DMS153 (cell line): ENCODE measurements around the gene P2RX1.
A peak's percentile ranks its signal among the peaks of the same experiment; 100 is the strongest.

Source experiments
- DNase-seq: peaks from one replicate; lab custom pipeline; 2025; lab: John Stamatoyannopoulos, UW

The P2RX1 gene

GRCh38 chr17:3915995-3916696 is at the start of gene P2RX1:
P2RX1 (minus strand) TSS chr17:3916465; CDS start chr17:3916225, 240 bp downstream.
- no peak for DNase-seq

GRCh38 chr17:3965118-3965800 is 49.0 kb upstream of the P2RX1 start:
- DNase-seq = peak; percentile 42

- DNase-seq = no peak
Observed at GRCh38 chr17:3964203-3965117, 48.2 kb upstream of the P2RX1 start, which contains the start of gene ATP2A3. ATP2A3 (minus strand) TSS chr17:3964437; CDS start chr17:3964291, 146 bp downstream.

GRCh38 chr17:3963237-3964201 is 47.3 kb upstream of the P2RX1 start:
- DNase-seq = no peak

- no peak for DNase-seq
Observed at GRCh38 chr17:3962965-3963236, 46.6 kb upstream of the P2RX1 start.

- no peak for DNase-seq
Observed at GRCh38 chr17:3962217-3962964, 46.1 kb upstream of the P2RX1 start.

GRCh38 chr17:3961564-3962047 is 45.3 kb upstream of the P2RX1 start:
- no peak for DNase-seq

GRCh38 chr17:3960764-3961163 is 44.5 kb upstream of the P2RX1 start:
- DNase-seq = no peak

- DNase-seq = no peak
Observed at GRCh38 chr17:3959921-3960601, 43.8 kb upstream of the P2RX1 start.

- peak; percentile 77 for DNase-seq
Observed at GRCh38 chr17:3959295-3959899, 43.1 kb upstream of the P2RX1 start.

- no peak for DNase-seq
Observed at GRCh38 chr17:3957735-3958599, 41.7 kb upstream of the P2RX1 start.

- peak; percentile 30 for DNase-seq
Observed at GRCh38 chr17:3956983-3957382, 40.7 kb upstream of the P2RX1 start.

GRCh38 chr17:3956327-3956957 is 40.2 kb upstream of the P2RX1 start:
- no peak for DNase-seq

GRCh38 chr17:3955673-3955988 is 39.4 kb upstream of the P2RX1 start:
- DNase-seq = no peak

GRCh38 chr17:3954976-3955672 is 38.9 kb upstream of the P2RX1 start:
- DNase-seq = no peak

GRCh38 chr17:3954086-3954485 is 37.8 kb upstream of the P2RX1 start:
- DNase-seq = no peak

GRCh38 chr17:3953542-3953941 is 37.3 kb upstream of the P2RX1 start:
- no peak for DNase-seq

GRCh38 chr17:3952186-3952585 is 35.9 kb upstream of the P2RX1 start:
- no peak for DNase-seq
